ENCODE measurements around the gene SMAD7.

Gene SMAD7

GRCh38 chr18:48940854-48941611, 9.7 kb downstream of the SMAD7 start:
- H3K79me2 ChIP-seq (ENCODE audit: control insufficient read depth, insufficient read depth, low read length, poor library complexity) = peaks cover 61% of the 10 kb centered on the region
- no peak overlapping the region for H2AFZ ChIP-seq (ENCODE audit: insufficient read depth, low read length, poor library complexity)
- no peaks in the 10 kb centered on the region for H3K27me3 ChIP-seq (ENCODE audit: insufficient read depth, low read length)
- H4K12ac ChIP-seq (ENCODE audit: low read depth, low read length) = no peak overlapping the region
- no peak overlapping the region for H3K23ac ChIP-seq (ENCODE audit: low read length)
- H2BK5ac ChIP-seq (ENCODE audit: low read depth, low read length, poor library complexity) = peak overlapping the region; percentile 60
- H3K4me2 ChIP-seq (ENCODE audit: low read length) = peak overlapping the region; percentile 38
- peaks cover 68 to 72% of the 10 kb centered on the region in 2 experiments for H3K4me1 ChIP-seq (ENCODE audit: control insufficient read depth in 1 of 2, insufficient read depth in 2 of 2, low read length in 2 of 2)
- H3K36me3 ChIP-seq (ENCODE audit: control insufficient read depth in 1 of 2, insufficient read depth in 2 of 2, low read length in 2 of 2) = peaks cover 58 to 75% of the 10 kb centered on the region in 2 experiments
- peak overlapping the region; percentile 67 for H3K27ac ChIP-seq (ENCODE audit: low read depth, low read length)
- no CpG with 5 or more reads among the region's 14 CpGs for WGBS (ENCODE audit: extremely low coverage, insufficient coverage, insufficient read length)
- H3K4ac ChIP-seq (ENCODE audit: low read depth, low read length) = peak overlapping the region; percentile 84
- peak overlapping the region; percentile 3 for H2AK5ac ChIP-seq (ENCODE audit: low read length)
- DNase-seq = no peak
- H4K91ac ChIP-seq (ENCODE audit: low read depth, low read length) = peak overlapping the region; percentile 45
- no peak overlapping the region for H4K8ac ChIP-seq (ENCODE audit: low read depth, low read length)
- no peak overlapping the region for H3K4me3 ChIP-seq (ENCODE audit: low read depth, low read length)
- H3K9ac ChIP-seq (ENCODE audit: low read length) = no peak overlapping the region
- no peaks in the 10 kb centered on the region for H3K9me3 ChIP-seq (ENCODE audit: insufficient read depth, low read depth, low read length)
- H3K79me1 ChIP-seq (ENCODE audit: low read length) = peaks cover 41% of the 10 kb centered on the region
- peak overlapping the region; percentile 74 for H2BK12ac ChIP-seq (ENCODE audit: low read length)
- peak overlapping the region; percentile 55 for H3K14ac ChIP-seq (ENCODE audit: low read length)
- no peak overlapping the region for H2BK120ac ChIP-seq (ENCODE audit: insufficient read depth, low read length, poor library complexity)
- peak overlapping the region; percentile 80 for H3K18ac ChIP-seq (ENCODE audit: low read length)

- H3K36me3 ChIP-seq (ENCODE audit: control insufficient read depth in 1 of 2, insufficient read depth in 2 of 2, low read length in 2 of 2) = peaks cover 58 to 75% of the 10 kb centered on the region in 2 experiments
- peaks cover 69 to 72% of the 10 kb centered on the region in 2 experiments for H3K4me1 ChIP-seq (ENCODE audit: control insufficient read depth in 1 of 2, insufficient read depth in 2 of 2, low read length in 2 of 2)
- no peak overlapping the region for H4K8ac ChIP-seq (ENCODE audit: low read depth, low read length)
- peaks cover 60% of the 10 kb centered on the region for H3K79me2 ChIP-seq (ENCODE audit: control insufficient read depth, insufficient read depth, low read length, poor library complexity)
- H3K27ac ChIP-seq (ENCODE audit: low read depth, low read length) = peak overlapping the region; percentile 45
- H2BK5ac ChIP-seq (ENCODE audit: low read depth, low read length, poor library complexity) = peak overlapping the region; percentile 38
- no peak overlapping the region for H3K4me3 ChIP-seq (ENCODE audit: low read depth, low read length)
- no peak overlapping the region for H3K9ac ChIP-seq (ENCODE audit: low read length)
- H2AFZ ChIP-seq (ENCODE audit: insufficient read depth, low read length, poor library complexity) = no peak overlapping the region
- no peaks in the 10 kb centered on the region for H3K27me3 ChIP-seq (ENCODE audit: insufficient read depth, low read length)
- peak overlapping the region; percentile 29 for H4K91ac ChIP-seq (ENCODE audit: low read depth, low read length)
- H3K23ac ChIP-seq (ENCODE audit: low read length) = no peak overlapping the region
- no peak overlapping the region for H4K12ac ChIP-seq (ENCODE audit: low read depth, low read length)
- peak overlapping the region; percentile 3 for H3K14ac ChIP-seq (ENCODE audit: low read length)
- H3K4ac ChIP-seq (ENCODE audit: low read depth, low read length) = peak overlapping the region; percentile 49
- WGBS (ENCODE audit: extremely low coverage, insufficient coverage, insufficient read length) = no CpG with 5 or more reads among the region's 16 CpGs
- no peak for DNase-seq
- H2BK12ac ChIP-seq (ENCODE audit: low read length) = no peak overlapping the region
- no peak overlapping the region for H2AK5ac ChIP-seq (ENCODE audit: low read length)
- peaks cover 37% of the 10 kb centered on the region for H3K79me1 ChIP-seq (ENCODE audit: low read length)
- H3K9me3 ChIP-seq (ENCODE audit: insufficient read depth, low read depth, low read length) = no peaks in the 10 kb centered on the region
- H2BK120ac ChIP-seq (ENCODE audit: insufficient read depth, low read length, poor library complexity) = peak overlapping the region; percentile 3
- peak overlapping the region; percentile 20 for H3K18ac ChIP-seq (ENCODE audit: low read length)
- H3K4me2 ChIP-seq (ENCODE audit: low read length) = peak overlapping the region; percentile 8
Measured at GRCh38 chr18:48939205-48940097, 11.3 kb downstream of the SMAD7 start.

DNA sequence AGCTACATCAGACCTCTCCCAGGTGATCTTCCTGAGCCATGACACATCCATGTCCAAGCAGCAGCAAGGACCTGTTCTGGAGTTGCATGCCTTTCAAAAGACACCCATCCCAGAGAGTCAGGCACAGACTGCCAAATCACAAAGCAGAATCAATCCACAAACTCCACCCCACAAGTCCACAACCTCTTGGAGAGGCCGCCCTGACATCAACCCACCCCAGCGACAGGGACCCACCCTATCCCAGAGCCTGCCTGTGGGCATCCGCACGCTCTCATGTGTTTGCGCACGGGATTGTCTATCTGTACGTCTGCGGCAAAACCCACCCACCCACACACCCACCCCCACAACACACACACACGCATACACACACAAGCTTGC, 11.9 kb downstream of the SMAD7 start:
- H2AFZ ChIP-seq (ENCODE audit: insufficient read depth, low read length, poor library complexity) = no peak overlapping the region
- no peaks in the 10 kb centered on the region for H3K27me3 ChIP-seq (ENCODE audit: insufficient read depth, low read length)
- H2BK12ac ChIP-seq (ENCODE audit: low read length) = no peak overlapping the region
- no peak overlapping the region for H3K4me2 ChIP-seq (ENCODE audit: low read length)
- no peak overlapping the region for H3K23ac ChIP-seq (ENCODE audit: low read length)
- no peak overlapping the region for H3K27ac ChIP-seq (ENCODE audit: low read depth, low read length)
- H2BK120ac ChIP-seq (ENCODE audit: insufficient read depth, low read length, poor library complexity) = no peak overlapping the region
- H3K14ac ChIP-seq (ENCODE audit: low read length) = no peak overlapping the region
- H4K8ac ChIP-seq (ENCODE audit: low read depth, low read length) = no peak overlapping the region
- no peak overlapping the region for H2BK5ac ChIP-seq (ENCODE audit: low read depth, low read length, poor library complexity)
- no peak overlapping the region for H3K18ac ChIP-seq (ENCODE audit: low read length)
- no CpG with 5 or more reads among the region's 9 CpGs for WGBS (ENCODE audit: extremely low coverage, insufficient coverage, insufficient read length)
- peak overlapping the region; percentile 42 for H3K4ac ChIP-seq (ENCODE audit: low read depth, low read length)
- H3K79me2 ChIP-seq (ENCODE audit: control insufficient read depth, insufficient read depth, low read length, poor library complexity) = peaks cover 61% of the 10 kb centered on the region
- no peak overlapping the region for H2AK5ac ChIP-seq (ENCODE audit: low read length)
- H3K9me3 ChIP-seq (ENCODE audit: insufficient read depth, low read depth, low read length) = no peaks in the 10 kb centered on the region
- peaks cover 36% of the 10 kb centered on the region for H3K79me1 ChIP-seq (ENCODE audit: low read length)
- H4K12ac ChIP-seq (ENCODE audit: low read depth, low read length) = no peak overlapping the region
- H4K91ac ChIP-seq (ENCODE audit: low read depth, low read length) = no peak overlapping the region
- H3K4me3 ChIP-seq (ENCODE audit: low read depth, low read length) = no peak overlapping the region
- H3K36me3 ChIP-seq (ENCODE audit: control insufficient read depth in 1 of 2, insufficient read depth in 2 of 2, low read length in 2 of 2) = peaks cover 59 to 74% of the 10 kb centered on the region in 2 experiments
- H3K9ac ChIP-seq (ENCODE audit: low read length) = no peak overlapping the region
- DNase-seq = no peak
- peaks cover 70 to 71% of the 10 kb centered on the region in 2 experiments for H3K4me1 ChIP-seq (ENCODE audit: control insufficient read depth in 1 of 2, insufficient read depth in 2 of 2, low read length in 2 of 2)

DNA sequence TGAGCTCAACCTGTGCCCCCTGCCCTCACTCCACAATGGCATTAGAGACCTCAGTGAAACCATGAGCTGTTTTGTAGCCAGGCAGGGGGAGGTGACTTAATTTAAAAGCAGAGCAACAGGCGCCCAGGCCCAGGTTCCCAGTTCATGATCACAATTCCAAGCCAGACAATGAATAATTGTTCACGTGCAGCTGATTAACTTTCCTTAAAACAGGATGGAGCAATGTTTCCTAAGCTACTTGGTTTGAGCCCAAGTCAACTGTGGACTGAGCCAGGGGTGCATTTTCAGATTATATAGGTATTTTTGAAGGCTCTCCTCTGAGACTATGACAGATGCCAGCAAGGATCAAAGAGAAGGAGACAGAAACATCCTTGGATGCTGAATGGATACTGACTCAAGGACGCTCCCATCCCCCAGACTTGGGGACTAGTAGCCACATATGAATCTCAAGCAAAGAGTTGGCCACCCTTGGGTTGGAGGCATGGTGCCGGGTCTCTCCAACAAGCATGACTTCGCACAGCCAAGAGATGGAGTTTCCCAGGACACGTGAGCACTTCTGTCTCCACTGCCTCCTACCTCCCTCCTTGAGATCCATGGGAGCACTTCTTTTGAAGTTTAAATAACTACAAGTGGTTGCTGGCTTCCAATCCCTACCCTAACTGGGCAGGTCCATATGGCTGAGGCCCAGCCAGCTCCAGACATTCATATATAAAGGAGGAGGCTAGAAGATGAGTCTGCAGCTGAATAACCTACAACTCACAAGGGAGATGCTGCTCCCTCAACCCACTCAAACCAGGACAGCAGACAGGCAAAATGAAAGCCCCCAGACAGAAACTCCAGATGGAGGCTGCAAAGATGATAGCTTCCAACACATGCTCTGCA, 12.7 kb downstream of the SMAD7 start:
- H3K27ac ChIP-seq (ENCODE audit: low read depth, low read length) = peak overlapping the region; percentile 3
- H3K4me2 ChIP-seq (ENCODE audit: low read length) = no peak overlapping the region
- H2BK5ac ChIP-seq (ENCODE audit: low read depth, low read length, poor library complexity) = no peak overlapping the region
- no peak overlapping the region for H2BK120ac ChIP-seq (ENCODE audit: insufficient read depth, low read length, poor library complexity)
- H2BK12ac ChIP-seq (ENCODE audit: low read length) = no peak overlapping the region
- peaks cover 61% of the 10 kb centered on the region for H3K79me2 ChIP-seq (ENCODE audit: control insufficient read depth, insufficient read depth, low read length, poor library complexity)
- no peak overlapping the region for H4K12ac ChIP-seq (ENCODE audit: low read depth, low read length)
- H3K79me1 ChIP-seq (ENCODE audit: low read length) = peaks cover 34% of the 10 kb centered on the region
- WGBS (ENCODE audit: extremely low coverage, insufficient coverage, insufficient read length) = no CpG with 5 or more reads among the region's 6 CpGs
- H3K4me1 ChIP-seq (ENCODE audit: control insufficient read depth in 1 of 2, insufficient read depth in 2 of 2, low read length in 2 of 2) = peaks cover 70 to 71% of the 10 kb centered on the region in 2 experiments
- H3K27me3 ChIP-seq (ENCODE audit: insufficient read depth, low read length) = no peaks in the 10 kb centered on the region
- no peak overlapping the region for H3K14ac ChIP-seq (ENCODE audit: low read length)
- H4K8ac ChIP-seq (ENCODE audit: low read depth, low read length) = no peak overlapping the region
- peak overlapping the region; percentile 42 for H3K4ac ChIP-seq (ENCODE audit: low read depth, low read length)
- DNase-seq = no peak
- H4K91ac ChIP-seq (ENCODE audit: low read depth, low read length) = no peak overlapping the region
- H2AFZ ChIP-seq (ENCODE audit: insufficient read depth, low read length, poor library complexity) = no peak overlapping the region
- H2AK5ac ChIP-seq (ENCODE audit: low read length) = no peak overlapping the region
- H3K4me3 ChIP-seq (ENCODE audit: low read depth, low read length) = no peak overlapping the region
- H3K9ac ChIP-seq (ENCODE audit: low read length) = no peak overlapping the region
- H3K36me3 ChIP-seq (ENCODE audit: control insufficient read depth in 1 of 2, insufficient read depth in 2 of 2, low read length in 2 of 2) = peaks cover 63 to 74% of the 10 kb centered on the region in 2 experiments
- H3K23ac ChIP-seq (ENCODE audit: low read length) = no peak overlapping the region
- no peak overlapping the region for H3K18ac ChIP-seq (ENCODE audit: low read length)
- H3K9me3 ChIP-seq (ENCODE audit: insufficient read depth, low read depth, low read length) = no peaks in the 10 kb centered on the region
